H1 (cell line): Measurements from ENCODE around the gene RER1. TPM values are rescaled to one million over a fixed set of nuclear protein-coding genes. Genes with fewer than 3 reads are reported as not detected.

Experiments used
- CHD1 ChIP-seq: IDR thresholded peaks from 2 replicates; pipeline ENCODE4 v1.6.1; 2012; ENCODE audit warnings: low read depth, low read length, improper control_type of control experiment
- EP300 ChIP-seq, 2 experiments: IDR thresholded peaks; 1 replicate in 1 of 2; 2 replicates in 1 of 2; pipeline ENCODE4 v1.6.1; 2011 to 2012; ENCODE audit warnings: low read depth in 2 of 2, low read length in 2 of 2, mild to moderate bottlenecking in 2 of 2, borderline replicate concordance in 1 of 2, inconsistent platforms in 1 of 2, moderate library complexity in 1 of 2
- GABPA ChIP-seq: IDR thresholded peaks from 2 replicates; pipeline ENCODE4 v1.6.1; 2011; ENCODE audit warnings: mild to moderate bottlenecking, low read length, moderate library complexity, borderline replicate concordance; ENCODE audit not compliant: insufficient read depth
- HDAC6 ChIP-seq: IDR thresholded peaks from one replicate; pipeline ENCODE4 v1.7.1; 2012; ENCODE audit warnings: low read depth, mild to moderate bottlenecking, inconsistent platforms, low read length, moderate library complexity
- KDM5A ChIP-seq: fragments of 200-600 bp; IDR thresholded peaks from 2 replicates; pipeline ENCODE4 v1.7.1; 2012; ENCODE audit warnings: mild to moderate bottlenecking, low read length, inconsistent platforms, mixed read lengths
- RBBP5 ChIP-seq: IDR thresholded peaks from 2 replicates; pipeline ENCODE4 v1.7.1; 2012; ENCODE audit warnings: low read depth, mild to moderate bottlenecking, inconsistent platforms, low read length, moderate library complexity, borderline replicate concordance
- RNF2 ChIP-seq: fragments of 200-900, 300-1000 bp; sonication (generic); IDR thresholded peaks from 2 replicates; pipeline ENCODE4 v1.7.1; 2016; ENCODE audit warnings: borderline replicate concordance, low read depth, mild to moderate bottlenecking, antibody characterized with exemption, low read length; ENCODE audit not compliant: poor library complexity, severe bottlenecking; ENCODE audit errors: missing control alignments
- SP2 ChIP-seq: IDR thresholded peaks from 2 replicates; pipeline ENCODE4 v1.6.1; 2012; ENCODE audit warnings: mild to moderate bottlenecking, low read length, inconsistent platforms
- polyA plus RNA-seq, 7 experiments: library from polyadenylated mRNA; depleted of rRNA in 3 of 7; stranded (reverse) in 5 of 7; unstranded in 2 of 7; fragments of >200 nt in 5 of 7; fragments of 200-250 nt in 2 of 7; gene quantifications; 1 replicate in 5 of 7; 2 replicates in 1 of 7; 4 replicates in 1 of 7; pipeline versions ENCODE4 v1.2.1 to v1.2.3, GENCODE V29; 2011 to 2013; ENCODE audit warnings: missing spikeins in 2 of 7, mixed read lengths in 2 of 7
- total RNA-seq: library from RNA; stranded (reverse); fragmentation: NEBNext Ultra II Directional; extraction: Animal tissue kit (Norgen Biotek cat#: 25700); gene quantifications from 2 replicates; pipeline ENCODE4 v1.2.1, GENCODE V29; 2021
- TF ChIP-seq, protein P1 (sequence below): IDR thresholded peaks from 2 replicates; pipeline ENCODE4 v1.6.1; 2011; ENCODE audit warnings: low read depth, mild to moderate bottlenecking, low read length; ENCODE audit not compliant: insufficient read depth

The RER1 gene
- total and polyA plus RNA-seq, 2 of the 8 experiments (the other 6 are each of a cell fraction or from before 2014, with no cell fraction given) = 102 to 134 TPM

DNA sequence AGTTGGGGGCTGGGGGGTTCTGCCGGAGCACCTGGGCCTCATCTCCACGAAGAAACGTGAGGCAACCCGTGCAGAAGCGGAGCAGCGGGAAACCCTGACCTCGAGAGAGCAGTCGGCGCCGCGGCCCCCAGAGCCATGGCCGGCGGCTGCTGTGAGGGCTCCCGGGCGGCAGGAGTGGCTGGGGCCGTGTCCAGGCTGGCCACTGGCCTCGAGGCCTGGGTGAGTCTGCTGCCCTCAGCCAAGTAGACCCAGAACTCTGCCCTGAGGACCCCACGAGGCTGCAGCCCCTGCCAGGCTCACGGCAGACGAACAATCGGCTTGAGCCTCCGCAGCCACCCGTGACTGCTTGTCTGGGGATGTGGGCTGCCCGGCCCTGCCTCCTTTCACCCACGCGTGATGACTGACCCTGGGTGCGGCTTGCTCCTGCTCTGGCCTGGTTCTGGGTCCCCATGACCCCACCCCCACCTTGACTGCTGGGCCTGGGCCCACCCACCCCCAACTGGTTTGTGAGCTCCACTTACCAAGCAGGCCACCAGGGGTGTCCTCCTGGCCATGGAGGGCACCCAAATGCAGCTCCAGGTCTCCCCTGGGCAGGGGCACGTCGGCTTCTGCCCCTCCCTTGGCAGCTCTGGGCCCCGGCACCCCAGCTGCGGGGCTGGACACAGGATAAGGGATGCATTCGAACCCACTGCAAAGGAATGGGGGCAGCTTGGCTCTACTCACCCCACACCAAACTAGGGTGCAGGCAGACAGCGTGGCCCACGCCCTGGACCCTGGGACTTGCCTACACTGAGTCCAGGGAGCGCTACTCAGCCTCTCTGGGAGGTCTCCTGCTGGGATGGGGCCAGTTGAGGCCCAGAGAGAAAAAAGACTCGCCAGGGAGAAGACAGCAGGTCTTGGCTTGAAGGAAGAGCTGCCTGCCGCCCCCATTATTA is 34.5 kb upstream of the RER1 start (continued):
- TF ChIP-seq CHD1 (no peak), SP2 (no peak), EP300 (IDR thresholded peaks at IDR 0.05; ENCODE audit: borderline replicate concordance in 1 of 2, low read depth in 2 of 2, low read length in 2 of 2) (no peak), GABPA (no peak), KDM5A (no peak), RBBP5 (no peak), HDAC6 (no peak), RNF2 (no peak)
- TF ChIP-seq, protein P1, sequence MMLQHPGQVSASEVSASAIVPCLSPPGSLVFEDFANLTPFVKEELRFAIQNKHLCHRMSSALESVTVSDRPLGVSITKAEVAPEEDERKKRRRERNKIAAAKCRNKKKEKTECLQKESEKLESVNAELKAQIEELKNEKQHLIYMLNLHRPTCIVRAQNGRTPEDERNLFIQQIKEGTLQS = no peak
